Endothelial cell of umbilical vein (primary cell): ENCODE measurements around the gene TEX35. TPM values are rescaled to one million over a fixed set of nuclear protein-coding genes. Genes with fewer than 3 reads are reported as not detected.

Experiments
- BruUV-seq: library from RNA; stranded (reverse); fragments of 400-500 nt; replicated peaks from 2 replicates; lab custom pipeline; 2021; lab: Mats Ljungman, UMichigan
- CTCF ChIA-PET: fragments of 300-600, 350-600 bp; sonication (Branson Sonifier 250); formaldehyde crosslinking; loops from one replicate; lab custom pipeline; 2021; ENCODE audit warnings: antibody characterized with exemption, inconsistent platforms; lab: Charles Lee
- POLR2A ChIA-PET: fragments of 300-600, 350-600 bp; sonication (Branson Sonifier 250); formaldehyde crosslinking; loops from one replicate; lab custom pipeline; 2021; ENCODE audit warnings: antibody characterized with exemption, inconsistent platforms; lab: Charles Lee
- DNase-seq: peaks from one replicate; pipeline ENCODE4 v3.0.0-alpha.2; 2011; ENCODE audit warnings: low read depth, low spot score
- FAIRE-seq: peaks from 2 replicates; lab custom pipeline; 2011; peaks lifted over from hg19 to GRCh38; lab: Jason Lieb, UNC
- H2AFZ ChIP-seq: 2 replicates; pipeline ENCODE4 v1.6.0; 2012; ENCODE audit warnings: low read depth, low read length, control low read depth, inconsistent platforms
- H3K27ac ChIP-seq: 2 replicates; pipeline ENCODE4 v1.5.1; 2011; ENCODE audit warnings: low read depth, mild to moderate bottlenecking, control low read depth, low read length, moderate library complexity; ENCODE audit not compliant: insufficient read depth
- H3K27me3 ChIP-seq, 2 experiments: 2 replicates each; pipeline versions ENCODE4 v1.6.0 to v1.6.1; 2011; ENCODE audit warnings: low read length in 2 of 2, mixed read lengths in 1 of 2; ENCODE audit not compliant: control insufficient read depth in 2 of 2, insufficient read depth in 2 of 2
- H3K36me3 ChIP-seq, 2 experiments: 2 replicates in 1 of 2; 3 replicates in 1 of 2; pipeline ENCODE4 v1.5.1; 2011; ENCODE audit warnings: low read length in 2 of 2, mild to moderate bottlenecking in 1 of 2, moderate library complexity in 1 of 2; ENCODE audit not compliant: control insufficient read depth in 2 of 2, insufficient read depth in 2 of 2; ENCODE audit errors: extremely low read depth in 1 of 2
- H3K4me1 ChIP-seq: 3 replicates; pipeline ENCODE4 v1.5.1; 2011; ENCODE audit warnings: mild to moderate bottlenecking, low read length; ENCODE audit not compliant: control insufficient read depth, insufficient read depth; ENCODE audit errors: extremely low read depth
- H3K4me2 ChIP-seq: 2 replicates; pipeline ENCODE4 v1.6.1; 2011; ENCODE audit warnings: low read length, control low read depth, mixed read lengths; ENCODE audit not compliant: insufficient read depth
- H3K4me3 ChIP-seq, 3 experiments: fragments of 200-600 bp in 1 of 3; sonication (generic), shearing (Covaris generic) in 1 of 3; replicated peaks in 1 of 3; 2 replicates each; pipeline ENCODE4 v1.5.1; 2011 to 2016; ENCODE audit warnings: control low read depth in 3 of 3, low read length in 3 of 3, mild to moderate bottlenecking in 2 of 3, inconsistent platforms in 1 of 3, low read depth in 1 of 3, moderate library complexity in 1 of 3; ENCODE audit not compliant: insufficient read depth in 1 of 3
- H3K79me2 ChIP-seq: 2 replicates; pipeline ENCODE4 v1.6.0; 2012; ENCODE audit warnings: low read length, inconsistent platforms; ENCODE audit not compliant: control insufficient read depth, insufficient read depth
- H3K9ac ChIP-seq: replicated peaks from 2 replicates; pipeline ENCODE3; 2011; ENCODE audit warnings: low read length, control low read depth; ENCODE audit not compliant: insufficient read depth; ENCODE audit errors: extremely low read depth
- H3K9me1 ChIP-seq: replicated peaks from 3 replicates; pipeline ENCODE4 v1.6.0; 2011; ENCODE audit warnings: mild to moderate bottlenecking, low read length; ENCODE audit not compliant: control insufficient read depth, insufficient read depth; ENCODE audit errors: extremely low read depth
- H3K9me3 ChIP-seq: replicated peaks from 2 replicates; pipeline ENCODE4 v1.5.1; 2012; ENCODE audit warnings: low read length, inconsistent platforms; ENCODE audit not compliant: control insufficient read depth, insufficient read depth
- H4K20me1 ChIP-seq: replicated peaks from 2 replicates; pipeline ENCODE3; 2011; ENCODE audit warnings: mild to moderate bottlenecking, low read length; ENCODE audit not compliant: control insufficient read depth, insufficient read depth; ENCODE audit errors: extremely low read depth
- EZH2 ChIP-seq: IDR thresholded peaks from 2 replicates; pipeline ENCODE4 v1.6.1; 2012; ENCODE audit warnings: borderline replicate concordance, low read depth, mild to moderate bottlenecking, moderate library complexity, low read length, inconsistent platforms; ENCODE audit not compliant: severe bottlenecking
- FOS ChIP-seq: IDR thresholded peaks from 2 replicates; pipeline ENCODE4 v1.6.1; 2011; ENCODE audit warnings: mild to moderate bottlenecking, low read length, moderate library complexity, borderline replicate concordance; ENCODE audit not compliant: insufficient read depth
- JUN ChIP-seq: IDR thresholded peaks from 2 replicates; pipeline ENCODE4 v1.6.1; 2011; ENCODE audit warnings: borderline replicate concordance, low read depth; ENCODE audit not compliant: insufficient read length, insufficient read depth
- POLR2AphosphoS5 ChIP-seq: IDR thresholded peaks from 2 replicates; pipeline ENCODE4 v1.6.1; 2012; ENCODE audit warnings: low read depth, mild to moderate bottlenecking, control low read depth, low read length, moderate library complexity; ENCODE audit not compliant: insufficient read depth
- dilution Hi-C: fragments of 300-500 bp; cut with MboI; formaldehyde crosslinking; loops from one replicate; pipeline ENCODE4 v1.15.0; 2019; ENCODE audit warnings: low sequenced_read_pairs; ENCODE audit not compliant: extremely low pct_ligation_motif_present
- intact Hi-C: fragments of 100-400 bp; cut with micrococcal nuclease; formaldehyde crosslinking; loops from one replicate; pipeline ENCODE4 v1.10.0; 2022
- polyA plus RNA-seq, 4 experiments: library from polyadenylated mRNA; depleted of rRNA in 3 of 4; stranded (reverse) in 3 of 4; unstranded in 1 of 4; fragments of >200 nt; gene quantifications; 2 replicates each; pipeline versions ENCODE4 v1.2.1 to v1.2.3, GENCODE V29; 2011 to 2012; ENCODE audit warnings: missing spikeins in 1 of 4
- total RNA-seq: library from RNA; stranded (reverse); gene quantifications from 2 replicates; pipeline ENCODE4 v1.2.3, GENCODE V29; 2021
- TF ChIP-seq, protein P1 (sequence below), 2 donors: IDR thresholded peaks; 1 replicate in 1 of 2; 2 replicates in 1 of 2; pipeline ENCODE4 v1.5.1; 2011; ENCODE audit warnings: low read length in 2 of 2, mild to moderate bottlenecking in 2 of 2, moderate library complexity in 2 of 2, control low read depth in 1 of 2, inconsistent platforms in 1 of 2, low read depth in 1 of 2; ENCODE audit not compliant: insufficient read depth in 1 of 2; ENCODE audit errors: extremely low read depth in 1 of 2

Gene TEX35
- total and polyA plus RNA-seq, 2 donors (not counting 3 experiments of a cell fraction or from before 2014, with no cell fraction given): not detected

DNA sequence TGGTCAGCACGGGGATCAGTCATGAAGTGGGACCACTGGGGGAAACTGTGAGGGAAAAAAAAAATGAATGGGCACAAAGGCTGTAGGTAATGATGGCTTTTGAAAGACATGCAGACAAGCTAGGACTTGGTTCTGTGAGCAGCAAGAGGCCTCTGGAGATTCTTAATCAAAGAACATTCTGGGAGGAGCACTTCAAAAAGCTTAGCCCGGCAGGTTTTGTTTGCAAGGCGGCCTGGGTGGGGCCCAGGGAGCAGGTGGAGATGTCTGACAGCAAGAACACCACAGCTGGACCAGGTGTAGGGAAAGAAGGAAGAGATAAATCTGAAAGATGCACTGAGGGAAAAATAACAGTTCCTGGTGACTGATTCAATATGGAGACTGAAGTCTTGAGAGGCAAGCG lies 6.0 kb downstream of the TEX35 start:
- H3K4me3 ChIP-seq: no peak overlapping the region
- H3K4me2 ChIP-seq: no peak overlapping the region
- TF ChIP-seq FOS: no peak
- CTCF ChIA-PET: interaction anchor here (1.4 kb wide), 1 partner anchor 208 kb away, joined by 3 read pairs; no protein-coding TSS in a partner anchor
- no peak overlapping the region for H3K9ac ChIP-seq
- DNase-seq (no peak), FAIRE-seq (no peak)
- H3K9me1 ChIP-seq: no peaks in the 10 kb centered on the region
- no peaks in the 10 kb centered on the region for H3K4me1 ChIP-seq
- POLR2A ChIA-PET: no interaction called here
- no peaks in the 10 kb centered on the region for H3K9me3 ChIP-seq
- dilution Hi-C loops: no loop called here
- H3K36me3 ChIP-seq: no peaks in the 10 kb centered on the region
- H4K20me1 ChIP-seq: no peaks in the 10 kb centered on the region
- H3K27me3 ChIP-seq: peaks cover 0 to 3% of the 10 kb centered on the region in 2 experiments
- BruUV-seq: no TSS peak
- H3K79me2 ChIP-seq: no peaks in the 10 kb centered on the region
- H2AFZ ChIP-seq: no peak overlapping the region
- H3K27ac ChIP-seq: no peak overlapping the region
- intact Hi-C loops: no loop called here

DNA sequence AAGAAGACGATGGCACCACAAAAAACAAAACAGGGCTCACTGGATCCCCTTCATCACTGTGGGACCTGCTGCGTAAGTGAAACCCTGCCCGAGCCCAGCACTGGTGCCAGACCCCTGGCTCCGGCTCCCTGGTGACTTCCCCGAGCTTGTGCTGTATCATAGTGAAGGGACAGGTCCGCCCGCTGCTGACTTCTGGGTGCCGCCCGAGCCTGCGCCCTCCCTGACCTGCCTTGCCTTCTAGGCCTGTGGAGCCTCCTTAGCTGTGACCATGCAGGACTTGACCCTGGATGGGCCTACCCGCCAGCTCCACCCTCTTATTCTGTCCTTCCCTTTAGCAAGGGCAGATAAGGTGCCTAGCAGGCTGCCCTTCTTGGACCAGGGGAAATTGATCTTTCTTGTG lies 7.9 kb downstream of the TEX35 start:
- intact Hi-C loops: no loop called here
- CTCF ChIA-PET: interaction anchor here (0.7 to 3.6 kb wide), 2 partner anchors 12 to 481 kb away, joined by 3 to 13 read pairs; no protein-coding TSS in a partner anchor
- no peak for FAIRE-seq

More for the DNA sequence above, 7.9 kb downstream of the TEX35 start:
- Histone ChIP-seq H3K4me2 (no peak overlapping the region), H3K9ac (no peak overlapping the region), H2AFZ (no peak overlapping the region), H3K9me1 (no peaks in the 10 kb centered on the region), H3K36me3 (no peaks in the 10 kb centered on the region), H3K27ac (no peak overlapping the region), H3K79me2 (no peaks in the 10 kb centered on the region), H3K4me3 (no peak overlapping the region), H3K27me3 (peaks cover 0 to 3% of the 10 kb centered on the region in 2 experiments), H3K4me1 (no peaks in the 10 kb centered on the region), H4K20me1 (no peaks in the 10 kb centered on the region), H3K9me3 (no peaks in the 10 kb centered on the region)
- POLR2A ChIA-PET: no interaction called here
- BruUV-seq: no TSS peak
- TF ChIP-seq POLR2AphosphoS5: no peak
- no peak for TF ChIP-seq FOS
- TF ChIP-seq EZH2: no peak
- TF ChIP-seq, protein P1, sequence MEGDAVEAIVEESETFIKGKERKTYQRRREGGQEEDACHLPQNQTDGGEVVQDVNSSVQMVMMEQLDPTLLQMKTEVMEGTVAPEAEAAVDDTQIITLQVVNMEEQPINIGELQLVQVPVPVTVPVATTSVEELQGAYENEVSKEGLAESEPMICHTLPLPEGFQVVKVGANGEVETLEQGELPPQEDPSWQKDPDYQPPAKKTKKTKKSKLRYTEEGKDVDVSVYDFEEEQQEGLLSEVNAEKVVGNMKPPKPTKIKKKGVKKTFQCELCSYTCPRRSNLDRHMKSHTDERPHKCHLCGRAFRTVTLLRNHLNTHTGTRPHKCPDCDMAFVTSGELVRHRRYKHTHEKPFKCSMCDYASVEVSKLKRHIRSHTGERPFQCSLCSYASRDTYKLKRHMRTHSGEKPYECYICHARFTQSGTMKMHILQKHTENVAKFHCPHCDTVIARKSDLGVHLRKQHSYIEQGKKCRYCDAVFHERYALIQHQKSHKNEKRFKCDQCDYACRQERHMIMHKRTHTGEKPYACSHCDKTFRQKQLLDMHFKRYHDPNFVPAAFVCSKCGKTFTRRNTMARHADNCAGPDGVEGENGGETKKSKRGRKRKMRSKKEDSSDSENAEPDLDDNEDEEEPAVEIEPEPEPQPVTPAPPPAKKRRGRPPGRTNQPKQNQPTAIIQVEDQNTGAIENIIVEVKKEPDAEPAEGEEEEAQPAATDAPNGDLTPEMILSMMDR (IDR thresholded peaks at IDR 0.05; ENCODE audit: extremely low read depth in 1 of 2, insufficient read depth in 1 of 2, low read depth in 1 of 2, low read length in 2 of 2): no peak
- no peak for TF ChIP-seq JUN
- dilution Hi-C loops: no loop called here
- no peak for DNase-seq
